H1 (cell line): Measurements from ENCODE around the gene HELQ. TPM values are rescaled to one million over a fixed set of nuclear protein-coding genes. Genes with fewer than 3 reads are reported as not detected.

Experiments
- ASH2L ChIP-seq: fragments of 200-600, 300-600 bp; sonication (generic); IDR thresholded peaks from one replicate; pipeline ENCODE4 v1.7.1; 2017; ENCODE audit warnings: low read length
- CBX5 ChIP-seq: fragments of 300-800, 300-1000 bp; sonication (generic); IDR thresholded peaks from 2 replicates; pipeline ENCODE4 v1.7.1; 2016; ENCODE audit warnings: antibody characterized with exemption, low read length, low read depth
- CHD2 ChIP-seq: IDR thresholded peaks from 2 replicates; pipeline ENCODE4 v1.6.1; 2012; ENCODE audit warnings: low read length, improper control_type of control experiment
- CHD7 ChIP-seq: fragments of 300-600 bp; sonication (generic); IDR thresholded peaks from 2 replicates; pipeline ENCODE4 v1.7.1; 2012; ENCODE audit warnings: low read length, moderate library complexity, mild to moderate bottlenecking, inconsistent platforms; ENCODE audit not compliant: insufficient replicate concordance
- KDM4A ChIP-seq: IDR thresholded peaks from one replicate; pipeline ENCODE4 v1.7.1; 2012; ENCODE audit warnings: low read depth, mild to moderate bottlenecking, moderate library complexity, low read length, inconsistent platforms; ENCODE audit not compliant: severe bottlenecking
- MAFK ChIP-seq: IDR thresholded peaks from 2 replicates; pipeline ENCODE4 v1.6.1; 2012; ENCODE audit warnings: low read depth, mild to moderate bottlenecking, improper control_type of control experiment, low read length
- SP4 ChIP-seq: IDR thresholded peaks from 2 replicates; pipeline ENCODE4 v1.6.1; 2012; ENCODE audit warnings: low read length, inconsistent platforms
- SUZ12 ChIP-seq: fragments of 200-600 bp; sonication (generic); IDR thresholded peaks from 2 replicates; pipeline ENCODE4 v1.6.1; 2012; ENCODE audit warnings: mild to moderate bottlenecking, inconsistent platforms, low read length, moderate library complexity, mixed read lengths
- TCF12 ChIP-seq: IDR thresholded peaks from 2 replicates; pipeline ENCODE4 v1.6.1; 2011; ENCODE audit warnings: low read depth, mild to moderate bottlenecking, low read length
- polyA plus RNA-seq, 7 experiments: library from polyadenylated mRNA; depleted of rRNA in 3 of 7; stranded (reverse) in 5 of 7; unstranded in 2 of 7; fragments of >200 nt in 5 of 7; fragments of 200-250 nt in 2 of 7; gene quantifications; 1 replicate in 5 of 7; 2 replicates in 1 of 7; 4 replicates in 1 of 7; pipeline versions ENCODE4 v1.2.1 to v1.2.3, GENCODE V29; 2011 to 2013; ENCODE audit warnings: missing spikeins in 2 of 7, mixed read lengths in 2 of 7
- total RNA-seq: library from RNA; stranded (reverse); fragmentation: NEBNext Ultra II Directional; extraction: Animal tissue kit (Norgen Biotek cat#: 25700); gene quantifications from 2 replicates; pipeline ENCODE4 v1.2.1, GENCODE V29; 2021
- TF ChIP-seq, protein P1 (sequence below): IDR thresholded peaks from 2 replicates; pipeline ENCODE4 v1.6.1; 2011; ENCODE audit warnings: low read length, improper control_type of control experiment
- TF ChIP-seq, protein P2 (sequence below): IDR thresholded peaks from 2 replicates; pipeline ENCODE4 v1.6.1; 2011; ENCODE audit warnings: low read depth, mild to moderate bottlenecking, low read length; ENCODE audit not compliant: insufficient read depth

HELQ gene
- total and polyA plus RNA-seq, 2 of the 8 experiments (the other 6 are each of a cell fraction or from before 2014, with no cell fraction given), result 4.7 to 9.0 TPM

- TF ChIP-seq CHD7 (no peak), SP4 (no peak), SUZ12 (no peak), TCF12 (no peak), CBX5 (no peak), MAFK (no peak; the same call in 1 of the 2 replicates), ASH2L (no peak), KDM4A (no peak), CHD2 (no peak)
- TF ChIP-seq, protein P1, sequence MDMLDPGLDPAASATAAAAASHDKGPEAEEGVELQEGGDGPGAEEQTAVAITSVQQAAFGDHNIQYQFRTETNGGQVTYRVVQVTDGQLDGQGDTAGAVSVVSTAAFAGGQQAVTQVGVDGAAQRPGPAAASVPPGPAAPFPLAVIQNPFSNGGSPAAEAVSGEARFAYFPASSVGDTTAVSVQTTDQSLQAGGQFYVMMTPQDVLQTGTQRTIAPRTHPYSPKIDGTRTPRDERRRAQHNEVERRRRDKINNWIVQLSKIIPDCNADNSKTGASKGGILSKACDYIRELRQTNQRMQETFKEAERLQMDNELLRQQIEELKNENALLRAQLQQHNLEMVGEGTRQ, result no peak
- TF ChIP-seq, protein P2, sequence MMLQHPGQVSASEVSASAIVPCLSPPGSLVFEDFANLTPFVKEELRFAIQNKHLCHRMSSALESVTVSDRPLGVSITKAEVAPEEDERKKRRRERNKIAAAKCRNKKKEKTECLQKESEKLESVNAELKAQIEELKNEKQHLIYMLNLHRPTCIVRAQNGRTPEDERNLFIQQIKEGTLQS, result no peak
Observed at GRCh38 chr4:83390944-83391343, 64.7 kb downstream of the HELQ start (continued).
